GM19025 (cell line): Measurements from ENCODE around the gene SLC30A3.
"Not testable (repeated sequence)": the region's sequence is repeated elsewhere in the genome, so short reads cannot be mapped to it uniquely, and the experiment has no call there.

ENCODE experiments used
- ATAC-seq: cut with Tn5 transposase; IDR thresholded peaks from one replicate; pipeline ENCODE4 v1.9.1; 2021; ENCODE audit warnings: mild to moderate bottlenecking, low read depth, moderate library complexity; ENCODE audit not compliant: unreplicated experiment

Gene SLC30A3

GRCh38 chr2:27262379-27263286, at the start of gene SLC30A3:
SLC30A3 (minus strand) TSS chr2:27263047; CDS start chr2:27262906, 141 bp downstream.
- no peak for ATAC-seq

DNA sequence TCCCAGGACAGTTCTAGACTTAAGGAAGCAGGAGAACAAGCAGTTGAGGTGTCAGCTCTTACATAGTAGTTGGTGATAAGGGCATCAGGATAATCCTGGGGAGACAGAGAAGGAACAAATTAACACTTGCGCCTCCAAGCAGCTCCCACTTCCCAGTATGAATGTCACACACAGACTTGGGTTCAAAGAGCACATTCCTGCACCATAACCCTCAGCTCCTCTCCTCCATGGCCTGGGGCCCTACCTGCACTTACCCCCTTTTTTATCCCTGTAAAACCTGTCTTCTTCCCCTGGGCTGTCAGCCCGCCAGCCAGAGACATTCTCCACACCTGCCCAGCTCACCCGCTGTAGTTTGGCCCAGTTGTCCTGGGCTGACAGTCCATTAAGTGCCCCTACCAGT, 49.3 kb upstream of the SLC30A3 start:
- ATAC-seq: no peak

- no peak for ATAC-seq
These were observed 46.8 kb upstream of the SLC30A3 start for GRCh38 chr2:27309651-27310050.

GRCh38 chr2:27308359-27308881, 45.6 kb upstream of the SLC30A3 start, which contains the start of gene UCN:
UCN (minus strand) TSS chr2:27308445; CDS start chr2:27307895, 550 bp downstream.
- no peak for ATAC-seq

DNA sequence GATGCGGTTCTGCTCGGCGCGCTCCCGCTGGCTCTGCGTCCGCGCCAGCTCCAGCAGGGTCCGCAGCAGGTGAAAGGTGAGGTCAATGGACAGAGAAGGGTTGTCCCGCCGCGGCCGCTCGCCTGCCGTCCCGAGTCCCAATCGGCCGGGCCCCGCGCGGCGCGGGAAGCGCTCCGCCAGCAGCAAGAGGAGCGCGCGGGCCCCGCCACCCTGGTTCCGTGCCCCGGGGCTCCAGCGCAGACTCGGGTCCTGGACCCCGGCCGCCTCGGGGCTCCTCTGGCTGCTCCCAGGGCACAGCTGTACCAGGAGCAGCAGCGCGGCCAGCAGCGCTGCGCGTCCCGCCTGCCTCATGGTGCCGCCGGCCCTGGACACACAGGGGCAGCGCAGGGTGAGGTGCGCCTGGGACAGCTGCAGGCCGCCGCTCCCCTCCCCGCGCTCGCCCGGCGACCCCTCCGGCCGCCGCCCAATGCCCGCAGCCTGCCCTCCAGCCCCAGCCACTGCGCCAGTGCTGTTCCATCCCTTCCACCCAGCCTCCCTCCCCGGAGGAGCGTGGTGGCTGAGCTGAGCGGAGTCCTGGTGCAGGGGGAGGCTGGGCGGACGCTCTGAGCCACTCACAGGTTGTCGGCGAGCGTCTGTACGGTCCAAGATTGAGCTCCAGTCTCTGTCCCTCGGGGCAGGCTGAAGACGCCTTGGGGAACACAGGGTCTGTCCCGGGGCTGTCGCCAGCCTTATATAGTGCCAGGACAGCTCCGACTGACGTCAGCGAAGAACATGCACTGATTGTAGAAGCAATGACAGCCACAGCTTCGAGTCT, 44.9 kb upstream of the SLC30A3 start:
- no peak for ATAC-seq

DNA sequence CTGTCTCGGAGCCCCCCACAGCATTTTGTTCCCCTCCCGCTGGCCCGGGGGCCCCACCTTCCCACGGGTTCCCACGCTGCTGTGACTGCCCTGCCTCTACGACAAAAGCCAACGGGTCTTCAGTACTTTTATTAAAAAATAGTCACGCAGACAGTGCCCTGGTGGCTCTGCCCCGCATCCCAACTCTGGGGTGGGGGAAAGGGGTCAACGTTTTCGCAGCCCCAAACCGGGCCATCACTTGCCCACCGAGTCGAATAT, 44.4 kb upstream of the SLC30A3 start:
- ATAC-seq: no peak

DNA sequence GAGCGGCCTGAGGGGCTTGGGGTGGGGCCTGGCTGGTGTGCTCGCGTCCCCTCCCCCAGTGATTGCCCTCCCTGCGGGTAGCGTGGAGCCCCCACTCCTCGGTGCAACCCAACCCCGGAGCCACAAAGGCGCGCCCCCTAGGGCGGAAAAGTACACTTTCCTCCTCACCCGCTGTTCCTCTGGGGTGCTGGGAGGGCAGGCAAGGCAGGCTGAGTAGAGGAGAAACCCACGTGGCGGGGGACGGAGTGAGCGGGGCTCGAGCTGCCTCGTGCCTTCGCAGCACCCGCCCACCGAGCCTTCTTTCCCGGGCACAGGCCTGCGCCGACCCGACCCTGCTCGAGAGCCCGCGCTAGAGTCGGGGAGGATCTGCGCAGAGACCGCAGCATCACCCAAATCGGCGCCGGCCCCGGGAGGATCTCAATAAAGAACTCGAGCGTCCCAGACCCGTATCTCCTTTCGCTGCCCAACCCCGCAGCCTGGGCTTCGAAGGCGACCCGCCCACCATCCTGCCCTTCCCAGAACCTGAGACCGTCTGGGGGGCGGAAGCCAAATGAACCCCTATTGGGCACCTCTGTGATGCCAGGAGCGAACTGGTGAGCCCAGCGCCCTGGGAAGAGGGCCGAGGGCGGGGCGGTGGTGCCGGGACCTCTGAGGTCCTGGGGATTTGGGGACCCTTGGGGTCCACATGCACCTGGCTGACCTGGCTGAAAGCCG, 43.9 kb upstream of the SLC30A3 start:
- ATAC-seq: no peak

DNA sequence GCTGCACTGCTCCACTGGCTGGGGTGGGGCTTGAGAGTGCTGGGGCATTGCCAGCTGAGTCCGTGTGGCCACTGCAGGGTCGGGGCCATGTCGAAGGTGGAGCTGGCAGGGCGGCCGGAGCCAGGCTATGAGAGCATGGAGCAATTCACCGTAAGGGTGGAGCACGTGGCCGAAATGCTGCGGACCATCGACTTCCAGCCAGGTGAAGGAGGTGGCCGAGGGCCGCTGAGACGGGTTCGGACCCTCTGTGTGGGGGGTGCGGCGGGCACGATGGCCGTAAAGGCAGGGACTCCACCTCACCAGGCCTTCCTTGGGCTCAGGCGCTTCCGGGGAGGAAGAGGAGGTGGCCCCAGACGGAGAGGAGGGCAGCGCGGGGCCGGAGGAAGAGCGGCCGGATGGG, 43.3 kb upstream of the SLC30A3 start:
- ATAC-seq: no peak

DNA sequence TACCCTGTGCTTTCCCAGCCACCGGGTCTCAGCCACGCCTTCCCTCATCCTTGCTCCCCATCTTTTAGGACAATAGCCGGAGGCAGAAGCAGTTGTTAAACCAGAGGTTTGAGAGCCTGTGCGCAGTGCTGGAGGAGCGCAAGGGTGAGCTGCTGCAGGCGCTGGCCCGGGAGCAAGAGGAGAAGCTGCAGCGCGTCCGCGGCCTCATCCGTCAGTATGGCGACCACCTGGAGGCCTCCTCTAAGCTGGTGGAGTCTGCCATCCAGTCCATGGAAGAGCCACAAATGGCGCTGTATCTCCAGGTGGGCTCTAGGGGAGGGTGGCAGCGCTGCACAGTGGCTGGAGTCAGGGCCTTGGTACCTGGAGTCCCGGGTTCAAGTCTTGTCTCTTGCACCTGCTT, 42.7 kb upstream of the SLC30A3 start:
- no peak for ATAC-seq

GRCh38 chr2:27304488-27305240, 41.8 kb upstream of the SLC30A3 start:
- ATAC-seq: no peak

DNA sequence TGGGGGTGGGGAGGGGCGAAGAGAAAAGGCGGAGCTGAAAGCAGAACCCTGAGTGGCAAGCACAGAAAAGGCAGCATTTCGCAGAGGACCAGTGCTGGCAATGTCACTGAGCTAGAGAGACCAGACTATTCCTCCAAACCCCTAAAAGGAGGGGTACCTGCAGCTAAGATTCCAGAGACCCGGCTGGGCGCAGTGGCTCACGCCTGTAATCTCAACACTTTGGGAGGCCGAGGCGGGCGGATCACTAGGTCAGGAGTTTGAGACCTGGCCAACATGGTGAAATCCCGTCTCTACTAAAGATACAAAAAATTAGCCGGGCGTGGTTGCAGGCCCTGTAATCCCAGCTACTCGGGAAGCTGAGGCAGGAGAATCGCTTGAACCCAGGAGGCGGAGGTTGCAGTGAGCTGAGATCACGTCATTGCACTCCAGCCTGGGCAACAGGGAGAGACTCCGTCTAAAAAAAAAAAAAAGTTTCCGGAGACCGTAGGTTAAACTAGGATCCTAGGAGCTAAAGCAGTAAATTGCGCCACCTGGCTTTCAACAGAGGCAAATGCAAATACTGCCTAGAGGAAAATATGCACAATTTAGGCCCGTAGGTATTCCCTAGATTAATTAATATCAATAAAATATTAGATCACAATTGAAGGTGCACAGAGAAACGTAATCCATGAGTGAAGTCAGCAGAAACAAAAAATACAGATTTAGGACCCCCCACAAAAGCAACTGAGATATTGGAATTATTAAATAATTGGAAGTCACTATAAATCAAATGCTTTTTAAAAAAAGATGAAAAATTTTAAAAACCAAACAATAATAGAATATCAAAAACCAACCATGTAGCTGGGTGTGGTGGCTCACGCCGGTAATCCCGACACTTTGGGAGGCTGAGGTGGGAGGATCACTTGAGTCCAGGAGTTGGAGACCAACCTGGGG, 40.5 kb upstream of the SLC30A3 start:
- ATAC-seq: no peak

- not testable (repeated sequence) for ATAC-seq
These were observed 37.8 kb upstream of the SLC30A3 start for GRCh38 chr2:27300606-27301005.

GRCh38 chr2:27298391-27299080, 35.7 kb upstream of the SLC30A3 start:
- ATAC-seq: no peak

GRCh38 chr2:27297195-27297594, 34.3 kb upstream of the SLC30A3 start:
- no peak for ATAC-seq

- ATAC-seq: no peak
These were observed 33.6 kb upstream of the SLC30A3 start for GRCh38 chr2:27296481-27296880.

- ATAC-seq: no peak
These were observed 32.1 kb upstream of the SLC30A3 start for GRCh38 chr2:27294928-27295327.

DNA sequence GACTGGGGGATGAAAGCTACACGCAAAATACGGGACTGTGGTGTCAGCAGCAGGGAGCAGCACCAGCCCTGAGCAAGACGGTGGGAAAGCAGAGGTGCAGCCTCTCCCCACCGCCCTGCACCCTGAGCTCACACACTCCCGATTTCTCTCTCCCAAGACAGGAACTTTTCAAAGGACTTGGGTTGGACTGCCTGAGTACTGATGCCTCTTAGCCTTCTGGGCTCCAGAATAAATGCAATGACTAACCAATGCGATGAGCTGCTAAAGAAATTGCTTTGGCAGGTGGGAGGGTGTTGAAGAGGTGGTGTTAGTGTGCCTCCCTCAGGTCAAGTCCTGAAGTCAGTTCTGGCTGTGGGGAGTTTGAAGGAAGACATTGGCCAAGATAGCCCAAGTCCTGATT, 29.0 kb upstream of the SLC30A3 start:
- ATAC-seq: no peak

DNA sequence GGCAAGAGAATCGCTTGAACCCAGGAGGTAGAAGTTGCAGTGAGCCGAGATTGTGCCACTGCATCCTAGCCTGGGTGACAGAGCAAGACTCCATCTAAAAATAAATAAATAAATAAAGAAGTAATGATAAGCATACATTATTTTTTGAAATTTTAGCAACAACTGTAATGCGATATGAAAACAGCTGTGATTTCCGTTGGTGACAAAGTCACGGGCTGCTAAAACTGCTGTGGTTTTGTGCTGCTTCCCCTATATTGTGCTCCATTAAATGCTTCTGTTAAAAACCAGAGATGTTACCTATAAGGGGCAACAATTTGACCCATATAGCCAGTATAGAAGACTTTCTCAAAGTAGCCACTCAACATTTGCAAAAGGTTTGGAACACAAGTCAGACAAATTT, 27.7 kb upstream of the SLC30A3 start:
- no peak for ATAC-seq
